NCI-H748 (cell line): ENCODE results near the gene PDE4C.

ENCODE experiments used
- DNase-seq: peaks from one replicate; lab custom pipeline; 2025; ENCODE audit not compliant: unreplicated experiment; lab: John Stamatoyannopoulos, UW

Gene PDE4C

DNA sequence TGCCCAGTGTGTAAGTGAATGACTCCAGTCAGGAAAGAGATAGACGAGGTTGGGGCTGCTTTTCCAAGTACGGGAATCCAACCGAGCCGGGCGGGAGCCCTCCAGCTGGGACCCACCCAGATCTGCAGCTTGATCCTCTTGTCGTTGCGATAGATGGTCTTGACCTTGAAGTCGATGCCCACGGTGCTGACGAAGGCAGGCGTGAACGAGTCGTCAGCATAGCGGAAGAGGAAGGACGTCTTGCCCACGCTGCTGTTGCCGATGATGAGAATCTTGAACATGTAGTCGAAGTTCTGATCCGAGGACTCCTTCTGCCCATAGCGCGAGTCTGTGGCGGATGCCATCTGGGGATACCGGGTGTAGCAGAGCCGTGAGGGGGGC, 23.9 kb downstream of the PDE4C start:
- no peak for DNase-seq

DNA sequence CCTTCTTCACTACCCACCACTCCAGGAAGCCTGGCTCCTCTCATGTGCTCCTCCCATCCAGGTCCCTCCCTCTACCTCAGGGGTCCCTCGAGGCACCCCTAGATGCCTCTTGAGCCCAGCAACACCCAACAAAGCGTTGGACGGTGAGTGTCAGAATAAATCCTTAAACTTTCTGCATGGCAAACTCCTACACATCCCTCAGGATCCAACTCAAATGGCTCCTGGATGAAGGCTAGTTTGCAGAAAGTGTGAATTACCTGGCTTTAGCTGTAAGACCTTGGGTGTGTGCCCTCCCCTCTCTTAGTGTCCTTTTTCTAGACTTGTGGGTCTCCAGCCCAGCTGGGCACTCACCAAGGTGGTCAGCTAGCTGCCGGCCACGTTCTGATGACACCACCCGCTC, 27.9 kb downstream of the PDE4C start:
- DNase-seq: no peak

DNA sequence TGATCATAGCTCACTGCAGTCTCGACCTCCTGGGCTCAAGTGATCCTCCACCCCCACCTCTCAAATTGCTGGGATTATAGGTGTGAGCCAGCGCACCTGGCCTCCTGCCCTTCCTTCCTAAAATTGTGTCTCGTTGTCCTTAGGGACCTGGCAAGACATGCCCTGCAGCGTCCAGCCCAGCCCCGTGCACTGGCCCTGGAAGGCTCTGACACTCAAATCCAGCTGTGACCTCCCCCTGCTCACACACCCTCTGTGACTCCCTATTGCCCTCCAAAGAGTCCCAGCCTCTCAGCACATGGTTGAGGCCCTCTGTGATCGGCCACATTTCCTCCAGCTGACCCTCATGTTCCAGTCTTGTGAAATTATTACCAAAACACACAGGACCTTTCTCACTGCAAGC, 28.3 kb downstream of the PDE4C start:
- DNase-seq: no peak

DNA sequence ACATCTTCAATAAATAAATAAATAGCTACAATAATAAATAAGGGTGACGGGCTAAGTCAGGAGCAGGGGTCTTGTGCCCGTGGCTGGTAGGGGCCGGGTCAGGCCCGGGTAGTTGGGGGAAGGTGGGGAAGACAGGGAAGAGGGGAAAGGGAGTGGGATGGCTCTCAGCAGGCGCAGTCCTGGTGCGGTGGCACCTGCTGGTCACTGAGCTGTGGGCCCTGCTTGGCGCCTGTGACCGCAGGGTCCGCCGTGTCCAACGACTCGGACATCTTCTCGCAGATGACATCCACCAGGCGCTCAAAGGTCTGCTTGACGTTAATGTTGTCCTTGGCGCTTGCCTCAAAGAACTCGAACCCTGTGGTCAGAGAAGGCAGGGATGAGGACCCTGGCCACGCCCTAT, 28.9 kb downstream of the PDE4C start:
- no peak for DNase-seq

- no peak for DNase-seq
Measured at GRCh38 chr19:18196511-18196845, 29.8 kb downstream of the PDE4C start.

GRCh38 chr19:18194554-18195238, 31.5 kb downstream of the PDE4C start:
- no peak for DNase-seq

DNA sequence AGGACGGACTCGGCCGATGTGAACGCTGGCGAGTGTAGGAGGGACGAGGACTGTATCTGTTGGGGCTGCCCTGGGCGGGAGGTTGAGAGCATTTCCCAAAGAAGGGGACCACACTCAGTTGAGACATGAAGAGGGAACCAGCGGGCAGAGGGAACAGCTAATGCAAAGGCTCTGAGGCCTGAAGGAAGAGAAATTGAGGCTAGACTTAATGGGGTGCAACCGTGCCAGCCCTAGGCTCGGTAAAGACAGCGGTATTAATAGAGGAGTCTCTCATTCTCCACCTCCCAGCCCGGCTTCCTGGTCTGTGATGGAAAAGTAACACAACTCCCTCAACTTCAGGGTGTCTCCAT, 32.1 kb downstream of the PDE4C start:
- DNase-seq: no peak

DNA sequence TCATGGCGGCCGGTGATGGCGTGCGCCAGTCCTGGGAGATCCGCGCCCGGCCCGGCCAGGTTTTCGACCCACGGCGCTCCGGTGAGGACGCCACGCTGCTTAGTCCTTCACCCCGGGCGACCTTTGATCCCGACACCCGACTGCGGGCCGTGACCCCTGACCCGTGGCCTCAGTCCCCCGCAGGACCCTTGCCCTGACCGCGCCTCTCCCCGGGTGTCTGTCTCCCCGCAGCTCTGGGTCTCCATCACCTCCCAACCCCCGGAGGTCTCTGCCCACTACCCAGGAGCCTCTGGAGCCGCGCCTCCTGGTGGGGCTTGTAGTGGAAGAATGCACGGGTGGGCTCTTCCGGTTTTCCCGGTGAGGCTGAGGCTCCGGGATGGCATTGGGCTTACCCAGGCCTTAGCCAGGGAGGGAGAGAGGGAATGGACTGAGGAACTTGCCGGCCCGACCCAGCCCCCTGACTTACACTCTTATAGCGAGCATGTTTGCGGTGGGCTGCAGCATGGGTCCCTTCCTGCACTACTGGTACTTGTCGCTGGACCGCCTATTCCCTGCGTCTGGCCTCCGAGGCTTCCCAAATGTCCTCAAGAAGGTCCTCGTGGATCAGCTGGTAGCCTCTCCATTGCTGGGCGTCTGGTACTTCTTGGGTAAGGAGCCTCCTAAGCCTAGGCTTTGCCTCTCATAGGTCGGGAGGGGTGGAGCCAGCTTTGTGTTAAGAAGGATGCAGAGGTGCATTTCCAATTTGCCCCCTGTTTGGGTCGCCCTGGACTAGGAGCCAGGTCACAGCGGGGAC, 32.7 kb downstream of the PDE4C start:
- DNase-seq: peak; percentile 27

- DNase-seq: peak; percentile 99
Measured at GRCh38 chr19:18192673-18193387, 33.4 kb downstream of the PDE4C start, which contains the start of gene MPV17L2. Gene MPV17L2 (plus strand): TSS chr19:18193218. CDS start chr19:18193282, 64 bp downstream.

DNA sequence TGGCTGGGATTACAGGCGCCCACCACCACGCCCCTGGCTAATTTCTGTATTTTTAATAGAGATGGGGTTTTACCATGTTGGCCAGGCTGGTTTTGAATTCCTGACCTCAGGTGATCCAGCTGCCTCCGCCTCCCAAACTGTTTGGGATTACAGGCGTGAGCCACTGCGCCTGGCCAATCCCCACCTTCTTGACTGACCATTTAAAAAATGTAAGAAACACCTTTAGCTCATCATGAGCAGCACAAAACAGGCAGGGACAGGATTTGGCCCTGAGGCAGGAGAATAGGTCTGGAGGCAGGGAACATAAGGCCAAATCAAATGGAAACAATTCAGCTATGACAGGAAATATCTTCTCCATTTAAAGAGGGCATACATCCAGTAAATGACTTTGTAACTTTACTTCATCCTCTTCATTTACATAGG, 34.6 kb downstream of the PDE4C start:
- no peak for DNase-seq

- no peak for DNase-seq
Measured at GRCh38 chr19:18190278-18190677, 36.0 kb downstream of the PDE4C start.

DNA sequence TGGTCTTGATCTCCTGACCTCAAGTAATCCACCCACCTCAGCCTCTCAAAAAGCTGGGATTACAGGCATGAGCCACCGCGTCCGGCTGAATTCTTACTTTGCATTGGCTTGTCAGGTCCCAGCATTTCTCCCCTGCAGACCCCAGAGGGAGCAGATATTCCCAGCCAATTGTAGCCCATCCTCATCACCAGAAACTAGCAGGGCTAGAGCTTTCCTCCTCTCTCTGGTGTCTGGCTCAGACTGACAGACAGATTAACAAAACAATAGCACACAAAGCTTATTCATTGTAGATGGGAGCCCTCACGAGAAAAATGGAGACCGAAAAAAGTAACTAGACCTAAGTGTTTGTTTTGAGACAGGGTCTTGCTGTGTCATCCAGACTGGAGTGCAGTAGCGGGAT, 40.7 kb downstream of the PDE4C start:
- DNase-seq: no peak

- no peak for DNase-seq
Measured at GRCh38 chr19:18183529-18183928, 42.7 kb downstream of the PDE4C start.

DNA sequence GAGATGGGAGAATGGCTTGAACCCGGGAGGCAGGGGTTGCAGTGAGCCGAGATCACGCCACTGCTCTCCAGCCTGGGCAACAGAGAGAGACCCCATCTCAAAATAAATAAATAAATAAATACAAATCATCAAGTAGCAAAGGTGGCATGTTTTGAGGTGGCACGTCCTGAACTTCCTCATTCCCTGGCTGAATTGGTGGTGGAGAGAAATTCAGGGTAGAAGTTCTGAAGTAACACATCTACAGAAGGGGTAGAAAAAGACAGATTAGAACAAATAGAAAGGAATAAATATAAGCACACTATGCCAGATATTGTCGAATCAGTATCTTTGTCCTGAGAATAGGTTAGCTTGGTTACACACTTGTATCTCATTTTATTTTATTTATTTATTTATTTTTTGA, 46.3 kb downstream of the PDE4C start:
- no peak for DNase-seq

GRCh38 chr19:18176367-18177310, 49.6 kb downstream of the PDE4C start:
- no peak for DNase-seq

DNA sequence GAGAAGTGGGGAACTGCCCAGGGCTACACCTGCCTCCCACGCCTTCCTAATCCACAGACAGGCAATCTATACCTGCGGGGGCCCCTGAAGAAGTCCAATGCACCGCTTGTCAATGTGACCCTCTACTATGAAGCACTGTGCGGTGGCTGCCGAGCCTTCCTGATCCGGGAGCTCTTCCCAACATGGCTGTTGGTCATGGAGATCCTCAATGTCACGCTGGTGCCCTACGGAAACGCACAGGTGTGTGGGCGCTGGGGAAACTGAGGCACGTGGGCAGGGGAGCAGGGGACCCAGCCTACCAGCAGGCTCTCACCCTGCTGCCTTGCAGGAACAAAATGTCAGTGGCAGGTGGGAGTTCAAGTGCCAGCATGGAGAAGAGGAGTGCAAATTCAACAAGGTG, 51.3 kb downstream of the PDE4C start:
- DNase-seq: no peak
